Upper lobe of right lung (tissue), 1 donor: ENCODE results near the gene ANTXRL. TPM values are rescaled to one million over a fixed set of nuclear protein-coding genes. Genes with fewer than 3 reads are reported as not detected.

Experiments
- ATAC-seq: fragments of 200-7000 bp; cut with Tn5 transposase; one replicate; pipeline ENCODE4 v1.9.1; 2020; ENCODE audit warnings: mild to moderate bottlenecking, moderate library complexity
- DNase-seq: peaks from one replicate; pipeline ENCODE4 v3.0.0-alpha.2; 2020
- H3K27ac ChIP-seq: fragments of 200-600 bp; one replicate; pipeline ENCODE4 v1.8.0; 2022
- H3K27me3 ChIP-seq: fragments of 200-600 bp; one replicate; pipeline ENCODE4 v1.8.0; 2022; ENCODE audit warnings: mild to moderate bottlenecking
- H3K36me3 ChIP-seq: fragments of 200-600 bp; one replicate; pipeline ENCODE4 v1.8.0; 2022
- H3K4me1 ChIP-seq: fragments of 200-600 bp; one replicate; pipeline ENCODE4 v1.8.0; 2022
- H3K4me3 ChIP-seq: fragments of 200-600 bp; one replicate; pipeline ENCODE4 v1.8.0; 2022; ENCODE audit warnings: mild to moderate bottlenecking
- H3K9me3 ChIP-seq: fragments of 200-600 bp; one replicate; pipeline ENCODE4 v1.8.0; 2022
- CTCF ChIP-seq: fragments of 200-600 bp; IDR thresholded peaks from one replicate; pipeline ENCODE4 v1.8.0; 2022; ENCODE audit warnings: antibody characterized with exemption
- intact Hi-C: fragments of 100-400 bp; cut with DNase I; formaldehyde crosslinking; loops from one replicate; pipeline ENCODE4 v1.11.0; 2022
- total RNA-seq: library from RNA; stranded (reverse); fragmentation: NEBNext Ultra II Directional; extraction: Animal tissue kit (Norgen Biotek cat#: 25700); gene quantifications from one replicate; pipeline ENCODE4 v1.2.1, GENCODE V29; 2021
- donor health status: DM: no; HTN: yes; CAD: no; lungs with severe emphysema.

ANTXRL gene
- total RNA-seq, 1 donor from 2014 or later = not detected

- no peaks in the 10 kb centered on the region for H3K27me3 ChIP-seq
- ATAC-seq (no peak), DNase-seq (peak; percentile 53)
- intact Hi-C loops = no loop called here
- no peaks in the 10 kb centered on the region for H3K4me1 ChIP-seq
- H3K9me3 ChIP-seq = no peaks in the 10 kb centered on the region
- TF ChIP-seq CTCF = no peak
- H3K36me3 ChIP-seq = no peaks in the 10 kb centered on the region
- no peak overlapping the region for H3K27ac ChIP-seq
- no peak overlapping the region for H3K4me3 ChIP-seq
These were observed 19.9 kb downstream of the ANTXRL start for GRCh38 chr10:46306516-46307184.

GRCh38 chr10:46307281-46308112, 20.7 kb downstream of the ANTXRL start:
- ATAC-seq = no peak
- DNase-seq = peak; percentile 45

GRCh38 chr10:46308113-46308415, 21.3 kb downstream of the ANTXRL start:
- TF ChIP-seq CTCF = no peak
- no peak for ATAC-seq
- DNase-seq = peak; percentile 35
- Histone ChIP-seq H3K4me1 (no peaks in the 10 kb centered on the region), H3K4me3 (no peak overlapping the region), H3K27me3 (no peaks in the 10 kb centered on the region), H3K36me3 (no peaks in the 10 kb centered on the region), H3K9me3 (no peaks in the 10 kb centered on the region), H3K27ac (no peak overlapping the region)
- intact Hi-C loops = no loop called here

More at GRCh38 chr10:46307281-46308112, 20.7 kb downstream of the ANTXRL start:
- no peaks in the 10 kb centered on the region for H3K4me1 ChIP-seq
- no peaks in the 10 kb centered on the region for H3K9me3 ChIP-seq
- no peak for TF ChIP-seq CTCF
- H3K27me3 ChIP-seq = no peaks in the 10 kb centered on the region
- intact Hi-C loops = no loop called here
- H3K27ac ChIP-seq = no peak overlapping the region
- H3K36me3 ChIP-seq = no peaks in the 10 kb centered on the region
- H3K4me3 ChIP-seq = no peak overlapping the region

GRCh38 chr10:46308666-46309450, 22.1 kb downstream of the ANTXRL start:
- Histone ChIP-seq H3K4me3 (no peak overlapping the region), H3K36me3 (no peaks in the 10 kb centered on the region), H3K9me3 (no peaks in the 10 kb centered on the region), H3K27ac (no peak overlapping the region), H3K27me3 (no peaks in the 10 kb centered on the region), H3K4me1 (no peaks in the 10 kb centered on the region)
- DNase-seq (peak; percentile 46), ATAC-seq (no peak)
- intact Hi-C loops = no loop called here
- TF ChIP-seq CTCF = no peak

GRCh38 chr10:46309511-46310142, 22.8 kb downstream of the ANTXRL start:
- Histone ChIP-seq H3K9me3 (no peaks in the 10 kb centered on the region), H3K4me1 (no peaks in the 10 kb centered on the region), H3K36me3 (no peaks in the 10 kb centered on the region), H3K4me3 (no peak overlapping the region), H3K27me3 (no peaks in the 10 kb centered on the region), H3K27ac (no peak overlapping the region)
- ATAC-seq (no peak), DNase-seq (peak; percentile 43)
- TF ChIP-seq CTCF = no peak
- intact Hi-C loops = no loop called here
